SK-N-SH treated with all-trans-retinoic acid at 6 μM for 48 hours (cell line): ENCODE measurements around the gene C13orf46.
A peak's percentile ranks its signal among the peaks of the same experiment; 100 is the strongest.

Experiments
- ATAC-seq: fragments of 200-7000 bp; cut with Tn5 transposase; 3 replicates; pipeline ENCODE4 v1.9.1; 2020; ENCODE audit warnings: mild to moderate bottlenecking, moderate library complexity
- ARNTL ChIP-seq: fragments of 450-650 bp; formaldehyde crosslinking; IDR thresholded peaks from 2 replicates; pipeline ENCODE4 v1.5.0; 2020; ENCODE audit warnings: low read depth, mild to moderate bottlenecking, moderate library complexity, borderline replicate concordance
- BACH2 ChIP-seq: fragments of 250-450 bp; sonication (Bioruptor Pico); IDR thresholded peaks from 2 replicates; pipeline ENCODE4 v1.9.0; 2021; ENCODE audit warnings: mild to moderate bottlenecking, borderline replicate concordance
- CREB5 ChIP-seq: fragments of 250-450 bp; sonication (Bioruptor Pico); IDR thresholded peaks from 2 replicates; pipeline ENCODE4 v1.5.1; 2020; ENCODE audit warnings: low read depth, mild to moderate bottlenecking, moderate library complexity
- CSDC2 ChIP-seq: fragments of 250-450 bp; sonication (Bioruptor Pico); IDR thresholded peaks from 2 replicates; pipeline ENCODE4 v1.5.0; 2020; ENCODE audit warnings: mild to moderate bottlenecking, moderate library complexity
- CSRNP3 ChIP-seq: fragments of 250-450 bp; sonication (Bioruptor Pico); IDR thresholded peaks from 2 replicates; pipeline ENCODE4 v1.5.1; 2021; ENCODE audit warnings: mild to moderate bottlenecking, moderate library complexity
- ESRRG ChIP-seq: fragments of 250-450 bp; sonication (Bioruptor Pico); IDR thresholded peaks from 2 replicates; pipeline ENCODE4 v1.6.1; 2021; ENCODE audit warnings: mild to moderate bottlenecking
- GLIS3 ChIP-seq: fragments of 250-450 bp; sonication (Bioruptor Pico); IDR thresholded peaks from 2 replicates; pipeline ENCODE4 v1.5.0; 2020; ENCODE audit warnings: mild to moderate bottlenecking, moderate library complexity
- ISL1 ChIP-seq: fragments of 250-450 bp; sonication (Bioruptor Pico); IDR thresholded peaks from 2 replicates; pipeline ENCODE4 v2.1.2; 2022; ENCODE audit warnings: mild to moderate bottlenecking, moderate library complexity
- PATZ1 ChIP-seq: fragments of 250-450 bp; sonication (Bioruptor Pico); IDR thresholded peaks from 2 replicates; pipeline ENCODE4 v1.8.0; 2020; ENCODE audit warnings: mild to moderate bottlenecking, moderate library complexity, borderline replicate concordance
- POU6F1 ChIP-seq: fragments of 250-450 bp; sonication (Bioruptor Pico); IDR thresholded peaks from 2 replicates; pipeline ENCODE4 v1.8.0; 2021; ENCODE audit warnings: low read depth, mild to moderate bottlenecking, moderate library complexity, borderline replicate concordance
- PPARA ChIP-seq: fragments of 250-450 bp; sonication (Bioruptor Pico); IDR thresholded peaks from 2 replicates; pipeline ENCODE4 v1.5.0; 2020; ENCODE audit warnings: mild to moderate bottlenecking, borderline replicate concordance
- SNAI2 ChIP-seq: fragments of 250-450 bp; sonication (Bioruptor Pico); IDR thresholded peaks from 2 replicates; pipeline ENCODE4 v1.5.0; 2020; ENCODE audit warnings: mild to moderate bottlenecking, moderate library complexity
- TCF4 ChIP-seq: fragments of 250-450 bp; sonication (Bioruptor Pico); IDR thresholded peaks from 2 replicates; pipeline ENCODE4 v1.8.0; 2021; ENCODE audit warnings: mild to moderate bottlenecking, moderate library complexity, borderline replicate concordance
- TOX ChIP-seq: fragments of 250-450 bp; sonication (Bioruptor Pico); IDR thresholded peaks from 2 replicates; pipeline ENCODE4 v1.8.0; 2021; ENCODE audit warnings: mild to moderate bottlenecking, moderate library complexity, borderline replicate concordance
- ZFP3 ChIP-seq: fragments of 250-450 bp; sonication (Bioruptor Pico); IDR thresholded peaks from 2 replicates; pipeline ENCODE4 v1.5.0; 2020; ENCODE audit warnings: mild to moderate bottlenecking, moderate library complexity
- ZFP30 ChIP-seq: fragments of 450-650 bp; formaldehyde crosslinking; IDR thresholded peaks from 2 replicates; pipeline ENCODE4 v1.5.0; 2022; ENCODE audit warnings: mild to moderate bottlenecking, moderate library complexity
- ZNF565 ChIP-seq: fragments of 450-650 bp; formaldehyde crosslinking; conservative IDR thresholded peaks from 2 replicates; pipeline ENCODE4 v1.5.0; 2020; ENCODE audit warnings: low read depth, mild to moderate bottlenecking, moderate library complexity
- ZNF70 ChIP-seq: fragments of 450-650 bp; formaldehyde crosslinking; IDR thresholded peaks from 2 replicates; pipeline ENCODE4 v1.5.0; 2020; ENCODE audit warnings: mild to moderate bottlenecking, moderate library complexity
- ZNF8 ChIP-seq: fragments of 450-650 bp; formaldehyde crosslinking; IDR thresholded peaks from 2 replicates; pipeline ENCODE4 v1.5.0; 2020; ENCODE audit warnings: mild to moderate bottlenecking, moderate library complexity

The C13orf46 gene

GRCh38 chr13:113942591-113943103 lies 31.2 kb downstream of the C13orf46 start:
- TF ChIP-seq ZFP30 (CRISPR knock-in tag) = no peak
- no peak for TF ChIP-seq PPARA (CRISPR knock-in tag)
- TF ChIP-seq CSDC2 = no peak
- no peak for TF ChIP-seq ZNF565 (CRISPR knock-in tag)
- TF ChIP-seq SNAI2 (CRISPR knock-in tag) = no peak
- no peak for TF ChIP-seq GLIS3 (CRISPR knock-in tag)
- no peak for TF ChIP-seq ZNF8
- ATAC-seq = no peak

- 0 out of 3 replicates have a peak, but pooled peaks have one; percentile 18 for ATAC-seq
- TF ChIP-seq ZNF70 (CRISPR knock-in tag) (no peak), BACH2 (CRISPR knock-in tag) (no peak), PATZ1 (CRISPR knock-in tag) (no peak)
Measured at GRCh38 chr13:113941571-113942191, 32.2 kb downstream of the C13orf46 start.

- no peak for ATAC-seq
- no peak for TF ChIP-seq TOX
- TF ChIP-seq, all 23 proteins: peak for 0
Measured at GRCh38 chr13:113939944-113940297, 34.0 kb downstream of the C13orf46 start.

- TF ChIP-seq CSRNP3 (CRISPR knock-in tag) = no peak
- TF ChIP-seq CSDC2 = no peak
- TF ChIP-seq CREB5 (CRISPR knock-in tag) = no peak
- TF ChIP-seq TOX = no peak
- no peak for TF ChIP-seq BACH2 (CRISPR knock-in tag)
- no peak for TF ChIP-seq ZFP3 (CRISPR knock-in tag)
- TF ChIP-seq ZNF8 = no peak
- no peak for TF ChIP-seq PATZ1 (CRISPR knock-in tag)
- no peak for TF ChIP-seq ARNTL (CRISPR knock-in tag)
- TF ChIP-seq PPARA (CRISPR knock-in tag) = no peak
- TF ChIP-seq SNAI2 (CRISPR knock-in tag) = no peak
- TF ChIP-seq ZFP30 (CRISPR knock-in tag) = no peak
- no peak for TF ChIP-seq ESRRG (CRISPR knock-in tag)
- no peak for TF ChIP-seq ISL1
- no peak for TF ChIP-seq POU6F1 (CRISPR knock-in tag)
- no peak for TF ChIP-seq TCF4 (CRISPR knock-in tag)
- no peak for TF ChIP-seq ZNF565 (CRISPR knock-in tag)
- TF ChIP-seq, all 23 proteins: peak for 0
- ATAC-seq = no peak
Measured at GRCh38 chr13:113939129-113939943, 34.5 kb downstream of the C13orf46 start.
